HG03045 (cell line): ENCODE results near the gene CD81.
A peak's percentile ranks its signal among the peaks of the same experiment; 100 is the strongest.

Source experiments
- ATAC-seq: cut with Tn5 transposase; IDR thresholded peaks from one replicate; pipeline ENCODE4 v1.9.1; 2021; ENCODE audit warnings: mild to moderate bottlenecking, moderate library complexity; ENCODE audit not compliant: unreplicated experiment

The CD81 gene

DNA sequence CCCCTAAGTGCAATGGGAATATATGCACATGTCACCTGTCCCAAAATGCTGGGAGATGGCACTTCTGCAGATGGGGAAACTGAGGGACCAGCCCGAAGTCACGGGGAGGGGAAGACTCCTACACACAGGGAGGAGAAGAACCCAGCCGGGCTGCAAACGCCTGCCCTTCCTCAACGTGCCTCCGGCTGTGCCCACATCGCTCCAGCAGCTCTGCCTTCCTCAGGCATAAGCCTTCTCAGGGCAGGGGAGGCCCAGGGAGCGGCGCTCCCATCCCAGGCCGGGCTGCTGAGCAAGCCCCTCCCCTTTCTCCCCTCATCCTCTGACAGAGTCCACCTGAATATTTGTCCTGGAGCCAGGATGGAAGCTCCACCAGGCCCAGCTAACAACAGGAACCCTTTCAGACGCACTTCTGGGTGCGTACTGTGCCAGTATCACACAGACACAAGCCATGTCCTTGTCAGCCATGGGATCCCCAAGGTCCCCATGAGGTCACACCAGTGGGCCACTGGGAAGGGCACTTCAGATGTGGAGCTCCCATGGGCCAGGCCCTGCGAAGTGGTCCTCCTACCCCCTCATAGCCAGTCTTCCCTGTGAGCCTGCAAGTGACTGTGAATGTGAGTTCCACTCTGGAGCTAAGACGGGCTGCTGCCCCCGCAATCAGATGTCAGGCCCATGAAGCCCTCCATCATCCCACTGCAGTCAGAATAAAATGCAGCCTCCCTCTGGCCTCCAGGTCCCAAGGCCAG, 2.5 kb upstream of the CD81 start:
- no peak for ATAC-seq

GRCh38 chr11:2375341-2375853, 1.7 kb upstream of the CD81 start:
- ATAC-seq = no peak

GRCh38 chr11:2375964-2376551, 1.1 kb upstream of the CD81 start:
- ATAC-seq = no peak

DNA sequence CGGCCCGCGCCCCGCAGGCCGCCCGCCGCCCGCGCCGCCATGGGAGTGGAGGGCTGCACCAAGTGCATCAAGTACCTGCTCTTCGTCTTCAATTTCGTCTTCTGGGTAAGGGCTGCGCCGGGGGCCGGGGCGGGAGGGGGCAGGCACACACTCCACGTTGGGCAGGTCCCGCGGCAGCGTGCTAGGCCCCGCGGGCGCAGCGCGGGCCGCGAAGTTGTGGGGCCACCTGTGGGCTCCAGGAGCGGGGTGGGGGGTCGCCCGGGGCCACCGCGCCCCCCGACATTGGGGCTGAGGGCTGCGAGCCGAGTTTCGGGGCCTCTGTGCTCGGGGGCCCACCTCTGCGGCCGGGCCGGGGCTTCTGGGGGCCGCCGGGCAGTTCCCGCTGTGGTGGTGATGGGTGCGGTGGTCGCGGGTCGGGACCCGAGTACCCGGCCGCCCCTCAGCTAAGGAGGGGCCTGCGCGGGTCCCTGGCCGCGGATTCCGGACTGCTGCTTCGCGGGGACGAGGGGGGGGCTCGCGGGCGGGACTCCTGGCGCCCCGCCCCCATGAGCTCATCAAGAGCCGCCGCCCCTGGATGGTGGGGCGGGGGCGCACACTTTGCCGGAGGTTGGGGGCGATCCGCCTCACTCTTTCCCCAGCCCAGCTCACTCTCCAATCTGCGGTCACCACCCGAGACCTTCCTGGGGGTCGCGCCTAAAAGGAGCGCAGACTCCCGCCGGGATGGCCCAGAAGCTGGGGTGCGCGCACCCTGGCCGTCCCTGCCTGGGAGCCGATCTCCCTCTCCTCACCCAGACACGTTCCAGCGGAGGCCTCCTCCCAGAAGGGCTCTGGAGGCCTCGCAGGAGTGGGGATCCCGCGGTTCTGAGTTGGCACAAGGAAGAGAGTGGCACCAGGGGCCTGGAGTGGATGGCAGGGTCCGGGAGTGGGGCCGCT, 667 bp downstream of the CD81 start:
- peak; percentile 43 for ATAC-seq

DNA sequence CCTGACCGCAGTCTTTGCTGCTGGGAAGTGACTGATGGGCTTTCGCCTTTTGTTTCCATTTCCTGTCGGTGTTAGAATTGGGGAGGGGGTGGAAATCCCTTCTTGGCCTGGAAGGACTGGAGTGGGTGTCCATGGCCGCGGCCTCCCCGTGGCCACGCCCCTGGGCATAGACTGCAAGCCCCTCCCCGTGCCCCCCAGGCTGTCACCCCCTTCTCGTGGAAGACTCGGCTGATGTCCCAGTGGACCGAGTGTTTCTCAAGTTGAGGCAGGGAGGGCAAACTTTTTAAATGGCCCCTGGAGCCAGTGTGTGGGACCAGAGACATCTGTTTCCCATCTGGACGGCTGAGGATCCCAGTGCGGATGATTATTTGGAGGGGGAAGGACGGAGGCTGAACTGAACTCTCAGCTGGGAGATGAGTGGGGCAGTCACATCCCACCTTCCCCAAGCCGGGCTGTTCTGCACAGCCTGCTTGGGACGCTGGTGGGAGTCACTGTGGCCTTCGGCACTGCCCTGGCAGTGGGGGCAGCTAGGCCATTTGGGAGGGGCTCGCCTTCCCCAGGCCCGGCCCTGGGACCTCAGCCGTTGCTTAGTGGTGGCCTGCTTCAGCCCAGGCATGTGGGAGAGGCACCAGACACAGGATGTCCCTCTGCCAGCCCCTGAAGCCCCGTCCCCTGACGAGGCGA, 1.6 kb downstream of the CD81 start:
- no peak for ATAC-seq

DNA sequence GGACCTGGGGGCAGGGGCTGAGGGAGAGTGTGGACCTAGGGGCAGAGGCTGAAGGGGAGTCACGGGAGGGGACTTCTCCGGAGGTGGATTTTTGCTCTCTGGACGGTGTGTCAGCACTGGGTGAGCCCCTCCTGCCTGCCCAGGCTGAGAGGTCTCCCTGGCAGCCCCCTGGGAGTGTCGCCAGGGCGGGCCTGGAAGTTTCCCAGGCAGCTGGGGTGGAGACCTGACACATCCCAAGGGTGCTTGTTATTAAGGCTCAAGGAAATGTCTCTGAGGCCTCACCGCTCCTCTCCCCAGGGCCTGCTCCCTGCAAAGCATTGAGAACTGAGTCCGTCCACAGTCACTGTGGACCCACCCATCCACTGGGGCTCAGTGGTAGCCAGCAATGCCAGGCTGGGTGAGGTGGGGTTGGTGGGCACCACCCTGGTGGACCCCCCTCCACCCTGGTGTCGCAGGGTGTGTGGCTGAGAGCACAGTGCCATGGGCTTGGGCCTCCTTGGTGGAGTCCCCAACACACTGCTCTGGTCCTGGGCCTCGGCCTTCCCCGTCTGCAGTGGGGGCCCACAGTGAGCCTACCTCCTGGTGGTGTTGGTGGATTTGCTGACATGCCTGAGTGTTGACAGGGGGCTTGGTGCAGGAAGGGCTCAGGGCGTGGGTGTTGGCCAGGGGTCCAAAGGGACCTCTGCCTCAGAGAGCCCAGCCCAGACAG, 2.5 kb downstream of the CD81 start:
- ATAC-seq = no peak

DNA sequence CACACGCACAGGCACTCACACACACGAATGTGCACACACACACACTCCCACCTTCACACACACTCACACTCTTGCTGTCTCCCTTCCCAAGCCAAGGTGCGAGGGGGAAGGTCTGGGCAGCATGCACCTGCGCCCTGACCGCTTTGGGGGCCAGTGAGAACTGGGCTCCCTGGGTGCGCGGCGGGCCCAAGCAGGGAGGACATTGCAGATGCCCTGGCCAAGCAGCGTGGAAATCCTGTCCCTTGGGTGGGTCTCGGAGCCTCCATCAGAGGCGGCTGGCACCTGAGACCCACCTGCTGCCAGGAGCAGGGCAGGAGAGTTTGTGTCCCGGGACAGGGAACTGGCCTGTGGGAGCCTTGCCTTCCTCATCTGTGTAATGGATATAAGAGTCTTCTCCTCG, 3.3 kb downstream of the CD81 start:
- no peak for ATAC-seq

DNA sequence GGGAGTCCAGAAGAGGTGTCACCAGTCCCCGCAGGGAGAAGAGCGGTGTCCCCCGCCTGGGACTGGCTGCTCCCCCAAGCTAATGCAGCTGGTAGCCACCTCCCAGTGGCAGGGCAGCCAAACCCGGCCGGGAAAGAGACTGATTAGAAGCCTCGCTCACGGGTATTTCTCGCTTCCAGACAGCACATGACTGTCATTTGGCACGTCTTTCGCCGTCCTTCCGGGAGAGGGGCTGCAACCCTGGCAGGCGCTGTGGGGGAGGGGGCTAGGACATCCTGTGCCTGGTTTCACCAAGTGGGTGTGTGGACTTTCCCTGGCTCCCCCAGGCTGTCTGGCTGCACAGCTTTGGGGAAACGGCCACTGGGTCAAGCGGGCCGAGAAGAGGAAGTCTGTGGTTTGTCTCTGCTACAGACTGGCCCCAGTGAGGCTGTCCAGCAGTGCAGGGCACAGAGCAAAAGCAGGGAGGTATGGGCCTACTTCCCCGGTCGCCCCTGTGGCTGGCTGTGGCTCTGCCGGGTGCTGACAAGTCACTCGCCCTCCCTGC, 3.8 kb downstream of the CD81 start:
- ATAC-seq = no peak

- ATAC-seq = no peak
These were observed 4.5 kb downstream of the CD81 start for GRCh38 chr11:2381494-2382128.

GRCh38 chr11:2382129-2382517, 5.0 kb downstream of the CD81 start:
- no peak for ATAC-seq

- ATAC-seq = no peak
These were observed 6.1 kb downstream of the CD81 start for GRCh38 chr11:2382936-2383851.

- ATAC-seq = no peak
These were observed 7.0 kb downstream of the CD81 start for GRCh38 chr11:2383852-2384804.

GRCh38 chr11:2385156-2386151, 8.3 kb downstream of the CD81 start:
- no peak for ATAC-seq

DNA sequence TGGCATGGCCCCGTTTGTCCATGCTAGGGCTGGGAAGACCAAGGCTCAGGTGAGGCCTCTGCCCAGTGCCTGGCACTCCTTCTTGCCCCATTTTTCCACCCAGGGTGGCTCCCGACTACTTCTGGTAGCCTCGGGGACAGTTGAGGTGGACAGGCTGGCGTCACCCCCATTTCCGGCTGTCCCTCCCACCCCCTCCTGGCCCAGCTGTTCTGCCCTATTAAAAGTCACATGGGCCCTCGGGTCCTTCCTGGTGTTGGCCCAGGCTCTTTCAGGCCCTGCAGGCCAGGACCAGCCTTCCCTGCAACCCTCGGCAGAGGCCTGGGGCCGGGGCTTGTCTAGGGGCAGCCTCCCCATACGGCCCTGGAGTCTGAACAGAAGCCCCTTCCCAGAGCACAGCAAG, 9.5 kb downstream of the CD81 start:
- no peak for ATAC-seq

DNA sequence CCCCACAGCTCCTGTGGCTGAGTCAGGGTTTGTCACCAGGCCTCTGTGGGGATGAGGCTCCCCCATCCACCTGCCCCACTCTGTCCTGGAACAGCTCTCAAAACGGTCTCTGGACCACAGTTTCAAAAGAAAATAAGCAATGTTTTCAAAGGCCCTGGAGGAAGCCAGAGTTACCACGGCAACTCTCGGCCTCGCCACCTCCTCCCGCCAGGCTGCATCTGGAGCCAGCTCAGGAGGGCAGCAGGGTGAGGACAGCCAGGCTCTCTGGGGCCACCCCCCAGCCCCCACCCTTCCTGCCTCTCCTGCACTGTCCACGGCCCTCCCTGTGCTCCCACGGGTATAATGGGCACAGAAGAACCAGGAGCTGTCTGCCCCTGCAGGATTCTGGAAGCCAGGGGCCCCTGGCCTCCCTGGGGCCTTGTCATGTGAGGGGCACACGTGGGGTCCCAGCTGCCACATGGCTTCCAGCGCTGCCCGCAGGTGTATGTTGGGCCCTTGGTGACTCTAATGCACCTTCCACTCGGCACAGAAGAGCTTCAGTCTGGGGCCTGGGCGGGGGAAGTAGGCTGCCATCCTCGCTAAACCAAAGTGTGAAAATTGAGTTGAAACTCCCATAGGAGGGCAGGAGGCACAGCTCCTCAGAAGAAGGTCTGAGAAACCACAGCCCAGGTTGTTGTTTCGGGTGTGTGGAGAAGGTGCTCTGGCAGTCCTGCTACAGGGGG, 10.3 kb downstream of the CD81 start:
- no peak for ATAC-seq
